ENCODE results near the gene GNAL.
"Not testable (repeated sequence)": the region's sequence is repeated elsewhere in the genome, so short reads cannot be mapped to it uniquely, and the experiment has no call there.

Gene GNAL

DNA sequence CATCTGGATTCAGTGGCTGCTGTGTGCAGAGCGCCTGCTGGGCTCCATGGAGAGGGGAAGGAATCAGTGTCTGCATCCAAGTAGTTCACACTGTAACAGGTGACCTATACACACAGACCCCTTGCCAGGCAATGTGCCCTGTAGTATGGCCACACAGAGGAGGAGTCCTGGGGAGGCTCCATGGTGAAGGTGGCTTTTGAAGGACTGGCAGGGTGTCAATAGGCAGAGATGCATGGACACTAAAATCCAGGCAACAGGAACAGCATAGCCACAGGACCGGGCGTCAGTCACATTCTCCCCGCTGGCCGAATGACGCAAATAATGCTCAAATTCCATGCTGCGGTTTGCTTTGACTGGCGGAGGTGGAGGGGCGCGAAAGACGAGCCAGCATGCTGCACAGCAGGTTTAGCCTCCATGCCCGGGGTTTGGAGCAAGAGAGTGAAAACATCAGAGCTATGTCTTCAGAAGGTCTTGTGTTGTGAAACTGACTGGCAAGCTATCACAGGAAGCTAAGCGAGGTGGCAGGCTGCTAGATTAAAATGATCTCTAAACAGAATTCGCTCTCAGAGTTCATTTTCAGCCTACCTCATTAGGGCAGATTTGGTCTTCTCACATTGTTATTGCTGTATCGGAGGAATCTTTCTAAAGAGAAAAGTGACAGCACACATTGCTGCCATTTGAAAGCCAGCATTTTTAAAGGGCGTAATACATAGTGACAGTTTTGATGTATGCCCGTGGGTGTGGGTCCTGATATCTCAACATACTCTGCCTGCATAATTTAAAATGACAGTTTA, 161.0 kb downstream of the GNAL start:
- peak overlapping the region; percentile 96 for H3K4me3 ChIP-seq (ENCODE audit: low read length)
- TF ChIP-seq, protein P1, sequence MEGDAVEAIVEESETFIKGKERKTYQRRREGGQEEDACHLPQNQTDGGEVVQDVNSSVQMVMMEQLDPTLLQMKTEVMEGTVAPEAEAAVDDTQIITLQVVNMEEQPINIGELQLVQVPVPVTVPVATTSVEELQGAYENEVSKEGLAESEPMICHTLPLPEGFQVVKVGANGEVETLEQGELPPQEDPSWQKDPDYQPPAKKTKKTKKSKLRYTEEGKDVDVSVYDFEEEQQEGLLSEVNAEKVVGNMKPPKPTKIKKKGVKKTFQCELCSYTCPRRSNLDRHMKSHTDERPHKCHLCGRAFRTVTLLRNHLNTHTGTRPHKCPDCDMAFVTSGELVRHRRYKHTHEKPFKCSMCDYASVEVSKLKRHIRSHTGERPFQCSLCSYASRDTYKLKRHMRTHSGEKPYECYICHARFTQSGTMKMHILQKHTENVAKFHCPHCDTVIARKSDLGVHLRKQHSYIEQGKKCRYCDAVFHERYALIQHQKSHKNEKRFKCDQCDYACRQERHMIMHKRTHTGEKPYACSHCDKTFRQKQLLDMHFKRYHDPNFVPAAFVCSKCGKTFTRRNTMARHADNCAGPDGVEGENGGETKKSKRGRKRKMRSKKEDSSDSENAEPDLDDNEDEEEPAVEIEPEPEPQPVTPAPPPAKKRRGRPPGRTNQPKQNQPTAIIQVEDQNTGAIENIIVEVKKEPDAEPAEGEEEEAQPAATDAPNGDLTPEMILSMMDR (IDR thresholded peaks at IDR 0.05; ENCODE audit: insufficient read depth, low read depth, low read length, missing control alignments), result peak; percentile 1
- DNase-seq (ENCODE audit: low read depth), result peak; percentile 91

DNA sequence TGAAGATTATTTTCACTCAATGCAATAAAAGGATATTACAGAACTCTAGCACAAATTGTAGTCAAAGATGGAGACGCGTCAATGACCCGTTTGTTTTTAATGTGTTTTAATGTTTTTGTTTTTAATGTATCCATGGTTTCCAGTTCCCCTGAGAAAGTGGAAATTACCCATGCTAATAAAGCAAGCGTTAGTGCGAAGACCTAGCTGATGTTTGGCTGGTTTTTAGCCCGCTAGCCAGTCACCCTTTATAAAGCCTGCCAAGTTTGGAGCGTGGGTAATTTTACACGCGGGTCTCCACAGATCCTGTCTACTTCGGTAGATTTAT, 161.7 kb downstream of the GNAL start:
- TF ChIP-seq, protein P1 (IDR thresholded peaks at IDR 0.05; ENCODE audit: insufficient read depth, low read depth, low read length, missing control alignments), result no peak
- DNase-seq (ENCODE audit: low read depth), result peak; percentile 36
- peak overlapping the region; percentile 96 for H3K4me3 ChIP-seq (ENCODE audit: low read length)

GRCh38 chr18:11851146-11851805, 162.2 kb downstream of the GNAL start, which contains the start of gene CHMP1B:
TSS of gene CHMP1B (plus strand) at chr18:11851413. CDS start at chr18:11851512, 99 bp downstream.
- peak; percentile 98 for DNase-seq (ENCODE audit: low read depth)
- H3K4me3 ChIP-seq (ENCODE audit: low read length), result peak within 1 kb of the TSS; percentile 96

GRCh38 chr18:11851806-11852337, 162.8 kb downstream of the GNAL start:
- TF ChIP-seq, protein P1 (IDR thresholded peaks at IDR 0.05; ENCODE audit: insufficient read depth, low read depth, low read length, missing control alignments), result no peak
- DNase-seq (ENCODE audit: low read depth), result peak; percentile 68
- peak overlapping the region; percentile 96 for H3K4me3 ChIP-seq (ENCODE audit: low read length)

More at GRCh38 chr18:11851146-11851805, 162.2 kb downstream of the GNAL start, which contains the start of gene CHMP1B:
- TF ChIP-seq, protein P1 (IDR thresholded peaks at IDR 0.05; ENCODE audit: insufficient read depth, low read depth, low read length, missing control alignments), result no peak

DNA sequence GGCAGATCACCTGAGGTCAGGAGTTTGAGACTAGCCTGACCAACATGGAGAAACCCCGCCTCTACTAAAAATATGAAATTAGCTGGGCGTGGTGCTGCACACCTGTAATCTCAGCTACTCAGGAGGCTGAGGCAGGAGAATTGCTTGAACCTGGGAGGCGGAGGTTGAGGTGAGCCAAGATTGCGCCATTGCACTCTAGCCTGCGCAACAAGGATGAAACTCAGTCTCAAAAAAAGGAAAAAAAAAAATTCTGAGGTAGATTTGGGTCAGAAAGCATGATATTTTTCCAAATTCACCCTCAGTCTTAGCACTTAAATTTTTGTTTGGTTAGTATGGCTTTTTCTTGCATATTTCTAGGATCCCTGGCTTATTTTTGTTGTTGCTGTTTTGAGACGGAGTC, 165.5 kb downstream of the GNAL start:
- not testable (repeated sequence) for H3K4me3 ChIP-seq (ENCODE audit: low read length); DNase-seq (ENCODE audit: low read depth)

GRCh38 chr18:11857177-11857887, 168.3 kb downstream of the GNAL start:
- DNase-seq (ENCODE audit: low read depth), result peak; percentile 100
- H3K4me3 ChIP-seq (ENCODE audit: low read length), result peak overlapping the region; percentile 18
- TF ChIP-seq, protein P1 (IDR thresholded peaks at IDR 0.05; ENCODE audit: insufficient read depth, low read depth, low read length, missing control alignments), result no peak
